ACC112 (cell line): ENCODE results near the gene RALBP1.

Source experiments
- H2AFZ ChIP-seq: fragments of 200-600 bp; sonication (generic); one replicate; pipeline ENCODE4 v1.6.0; 2017; ENCODE audit warnings: antibody characterized with exemption, low read length; ENCODE audit not compliant: unreplicated experiment
- H3K27ac ChIP-seq: fragments of 200-600 bp; sonication (generic); 2 replicates; pipeline ENCODE4 v1.5.1; 2014; ENCODE audit warnings: low read depth, mild to moderate bottlenecking, antibody characterized with exemption, low read length, moderate library complexity
- H3K27me3 ChIP-seq: fragments of 200-600 bp; sonication (generic); 2 replicates; pipeline ENCODE4 v1.6.1; 2014; ENCODE audit warnings: mild to moderate bottlenecking, antibody characterized with exemption, low read length, moderate library complexity, mixed read lengths; ENCODE audit not compliant: insufficient read depth
- H3K36me3 ChIP-seq: fragments of 200-600 bp; sonication (generic); 2 replicates; pipeline ENCODE4 v1.6.1; 2016; ENCODE audit warnings: mild to moderate bottlenecking, antibody characterized with exemption, low read length, moderate library complexity, mixed read lengths; ENCODE audit not compliant: insufficient read depth
- H3K4me1 ChIP-seq: fragments of 200-600 bp; sonication (generic); one replicate; pipeline ENCODE4 v1.6.1; 2016; ENCODE audit warnings: low read length, mixed read lengths; ENCODE audit not compliant: insufficient read depth, unreplicated experiment, control insufficient read depth
- H3K4me3 ChIP-seq: fragments of 200-600 bp; sonication (generic); 2 replicates; pipeline ENCODE4 v1.5.1; 2014; ENCODE audit warnings: mild to moderate bottlenecking, low read depth, low read length
- H3K79me2 ChIP-seq: fragments of 200-600 bp; sonication (generic); one replicate; pipeline ENCODE4 v1.6.0; 2016; ENCODE audit warnings: low read length; ENCODE audit not compliant: control insufficient read depth, unreplicated experiment, insufficient read depth

Gene RALBP1

GRCh38 chr18:9565407-9565806 lies 90.1 kb downstream of the RALBP1 start:
- no peaks in the 10 kb centered on the region for H3K27me3 ChIP-seq
- H3K79me2 ChIP-seq = peaks cover 13% of the 10 kb centered on the region
- peaks cover 50% of the 10 kb centered on the region for H3K36me3 ChIP-seq
- H2AFZ ChIP-seq = no peak overlapping the region
- H3K4me1 ChIP-seq = no peaks in the 10 kb centered on the region
- H3K27ac ChIP-seq = no peak overlapping the region
- H3K4me3 ChIP-seq = no peak overlapping the region

GRCh38 chr18:9568186-9568585 lies 92.9 kb downstream of the RALBP1 start:
- H3K27me3 ChIP-seq = no peaks in the 10 kb centered on the region
- H3K4me1 ChIP-seq = no peaks in the 10 kb centered on the region
- H3K79me2 ChIP-seq = peaks cover 16% of the 10 kb centered on the region
- peaks cover 47% of the 10 kb centered on the region for H3K36me3 ChIP-seq
- no peak overlapping the region for H3K4me3 ChIP-seq
- no peak overlapping the region for H2AFZ ChIP-seq
- H3K27ac ChIP-seq = no peak overlapping the region

- no peaks in the 10 kb centered on the region for H3K4me1 ChIP-seq
- H3K27me3 ChIP-seq = no peaks in the 10 kb centered on the region
- H2AFZ ChIP-seq = no peak overlapping the region
- H3K27ac ChIP-seq = no peak overlapping the region
- peaks cover 46% of the 10 kb centered on the region for H3K36me3 ChIP-seq
- no peak overlapping the region for H3K4me3 ChIP-seq
- peaks cover 16% of the 10 kb centered on the region for H3K79me2 ChIP-seq
These were observed 93.9 kb downstream of the RALBP1 start for GRCh38 chr18:9569178-9569577.

GRCh38 chr18:9570255-9570654 lies 94.9 kb downstream of the RALBP1 start:
- Histone ChIP-seq H3K27ac (no peak overlapping the region), H3K36me3 (peaks cover 56% of the 10 kb centered on the region), H2AFZ (no peak overlapping the region), H3K4me3 (no peak overlapping the region), H3K4me1 (no peaks in the 10 kb centered on the region), H3K79me2 (peaks cover 16% of the 10 kb centered on the region), H3K27me3 (no peaks in the 10 kb centered on the region)

- Histone ChIP-seq H3K79me2 (peaks cover 13% of the 10 kb centered on the region), H3K4me3 (no peak overlapping the region), H2AFZ (no peak overlapping the region), H3K27ac (no peak overlapping the region), H3K4me1 (peaks cover 6% of the 10 kb centered on the region), H3K36me3 (peaks cover 61% of the 10 kb centered on the region), H3K27me3 (no peaks in the 10 kb centered on the region)
These were observed 96.2 kb downstream of the RALBP1 start for GRCh38 chr18:9571546-9571945.

GRCh38 chr18:9574473-9575115 lies 99.3 kb downstream of the RALBP1 start:
- H3K4me1 ChIP-seq = peaks cover 6% of the 10 kb centered on the region
- no peak overlapping the region for H3K4me3 ChIP-seq
- H3K27ac ChIP-seq = no peak overlapping the region
- no peak overlapping the region for H2AFZ ChIP-seq
- peaks cover 56% of the 10 kb centered on the region for H3K36me3 ChIP-seq
- no peaks in the 10 kb centered on the region for H3K27me3 ChIP-seq
- peaks cover 18% of the 10 kb centered on the region for H3K79me2 ChIP-seq

GRCh38 chr18:9575558-9575957 lies 100.2 kb downstream of the RALBP1 start:
- Histone ChIP-seq H3K79me2 (peaks cover 19% of the 10 kb centered on the region), H3K4me3 (no peak overlapping the region), H3K27me3 (no peaks in the 10 kb centered on the region), H2AFZ (no peak overlapping the region), H3K4me1 (peaks cover 6% of the 10 kb centered on the region), H3K36me3 (peaks cover 47% of the 10 kb centered on the region), H3K27ac (no peak overlapping the region)

- Histone ChIP-seq H3K4me3 (no peak overlapping the region), H3K4me1 (peaks cover 6% of the 10 kb centered on the region), H3K79me2 (peaks cover 33% of the 10 kb centered on the region), H3K27me3 (no peaks in the 10 kb centered on the region), H3K36me3 (peaks cover 47% of the 10 kb centered on the region), H2AFZ (no peak overlapping the region), H3K27ac (no peak overlapping the region)
These were observed 102.0 kb downstream of the RALBP1 start for GRCh38 chr18:9577361-9577760.

- peaks cover 50% of the 10 kb centered on the region for H3K36me3 ChIP-seq
- no peak overlapping the region for H3K27ac ChIP-seq
- peaks cover 6% of the 10 kb centered on the region for H3K4me1 ChIP-seq
- no peak overlapping the region for H2AFZ ChIP-seq
- H3K4me3 ChIP-seq = no peak overlapping the region
- H3K27me3 ChIP-seq = no peaks in the 10 kb centered on the region
- H3K79me2 ChIP-seq = peaks cover 39% of the 10 kb centered on the region
These were observed 103.0 kb downstream of the RALBP1 start for GRCh38 chr18:9578306-9578705.

GRCh38 chr18:9581667-9582066 lies 106.4 kb downstream of the RALBP1 start:
- H2AFZ ChIP-seq = no peak overlapping the region
- peaks cover 45% of the 10 kb centered on the region for H3K36me3 ChIP-seq

GRCh38 chr18:9586814-9587213 lies 111.5 kb downstream of the RALBP1 start:
- H3K4me3 ChIP-seq = no peak overlapping the region
- no peak overlapping the region for H2AFZ ChIP-seq
- H3K79me2 ChIP-seq = peaks cover 57% of the 10 kb centered on the region
- H3K36me3 ChIP-seq = peaks cover 61% of the 10 kb centered on the region
- H3K27me3 ChIP-seq = no peaks in the 10 kb centered on the region
- no peaks in the 10 kb centered on the region for H3K4me1 ChIP-seq
- no peak overlapping the region for H3K27ac ChIP-seq

More at GRCh38 chr18:9581667-9582066, 106.4 kb downstream of the RALBP1 start:
- Histone ChIP-seq H3K4me1 (no peaks in the 10 kb centered on the region), H3K79me2 (peaks cover 49% of the 10 kb centered on the region), H3K4me3 (no peak overlapping the region), H3K27me3 (no peaks in the 10 kb centered on the region), H3K27ac (no peak overlapping the region)
